ENCODE results near the gene CCT6A.
A peak's percentile ranks its signal among the peaks of the same experiment; 100 is the strongest.
"Not testable (repeated sequence)": the region's sequence is repeated elsewhere in the genome, so short reads cannot be mapped to it uniquely, and the experiment has no call there.

The CCT6A gene

DNA sequence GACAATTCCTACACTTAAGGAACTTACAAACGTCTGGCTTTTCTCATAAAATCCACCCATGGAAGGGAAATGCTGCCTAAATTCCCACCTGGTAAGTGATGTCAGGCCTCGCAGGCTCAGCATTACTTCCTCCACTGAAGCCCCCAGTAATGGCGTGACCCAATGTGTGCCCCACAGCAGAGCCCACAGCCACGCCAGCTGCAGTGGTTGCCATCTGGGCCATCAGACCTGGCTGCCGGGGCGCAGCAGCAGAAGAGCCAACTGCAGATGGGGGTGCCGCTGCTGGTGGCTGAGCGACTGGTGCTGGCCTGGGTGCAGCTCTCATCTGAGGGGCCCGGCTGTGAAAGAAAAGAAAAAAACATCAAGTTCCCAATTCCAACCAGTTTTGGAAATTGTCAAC is 52.6 kb downstream of the CCT6A start:
- not testable (repeated sequence) for DNase-seq

DNA sequence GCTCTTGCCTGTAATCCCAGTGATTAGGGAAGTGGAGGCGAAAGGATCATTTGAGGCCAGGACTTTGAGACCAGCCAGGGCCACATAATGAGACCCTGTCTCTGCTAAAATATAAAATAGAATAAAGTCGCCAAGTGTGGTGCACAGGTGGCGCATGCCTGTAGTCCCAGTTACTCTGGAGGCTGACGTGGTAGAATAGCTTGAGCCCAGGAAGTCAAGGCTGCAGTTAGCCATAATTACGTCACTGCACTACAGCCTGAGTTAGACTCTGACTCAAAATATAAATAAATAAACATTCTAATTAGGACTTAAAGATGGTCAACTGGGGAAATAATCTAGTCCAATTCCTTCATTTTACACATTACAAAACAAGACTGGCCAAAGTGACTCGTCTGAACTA is 53.9 kb downstream of the CCT6A start:
- DNase-seq = peak; percentile 72

DNA sequence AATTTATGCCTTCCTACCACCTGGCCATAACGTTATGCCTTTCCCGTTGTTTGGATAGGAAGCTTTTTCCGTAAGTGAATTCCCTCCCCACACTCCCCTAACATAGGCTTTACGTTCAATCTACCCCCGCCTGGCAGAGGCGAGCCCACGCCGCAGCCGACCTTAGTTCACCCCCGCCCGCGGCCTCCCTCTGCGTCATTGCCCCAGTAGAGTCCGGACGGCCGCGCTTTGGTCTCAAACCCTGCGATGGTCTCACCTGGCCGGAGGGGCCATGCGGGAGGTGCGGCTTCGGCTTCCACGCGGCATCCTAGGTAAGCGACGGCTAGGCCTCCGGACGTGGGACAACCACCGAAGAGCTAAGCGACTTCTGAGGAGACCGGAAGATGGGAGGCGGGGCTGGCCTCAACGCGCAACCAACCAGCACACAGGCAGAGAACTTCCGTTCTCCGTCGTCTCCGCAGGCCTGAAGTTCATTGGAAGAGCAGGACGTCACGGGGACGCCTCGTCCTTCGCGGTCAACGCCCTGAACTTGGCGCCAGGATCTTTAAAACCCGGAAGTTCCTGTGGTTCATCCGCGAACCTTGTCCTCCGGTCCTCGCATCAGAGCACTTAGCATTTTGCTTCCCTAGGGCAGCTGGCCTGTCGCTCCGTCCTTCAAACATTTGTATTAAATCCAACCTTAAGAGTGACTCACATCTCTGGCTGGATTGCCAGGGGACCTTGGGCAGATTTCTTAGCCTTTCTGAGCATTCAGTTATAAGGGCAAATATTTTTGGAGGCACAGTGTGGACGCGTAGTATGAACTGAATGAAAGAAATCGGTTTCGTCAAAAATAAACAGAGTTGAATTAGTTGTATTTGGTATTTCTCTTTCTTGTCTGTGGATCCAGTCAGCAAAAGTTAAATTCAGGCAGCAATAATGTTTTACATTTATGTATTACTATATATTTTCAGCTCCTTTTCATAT is 54.8 kb downstream of the CCT6A start, which contains the start of gene CHCHD2:
Gene CHCHD2, minus strand, starts transcription at position 369 of the 966 bp plus-strand sequence. Its CDS starts 63 bp downstream, at position 306.
- peak; percentile 99 for DNase-seq

DNA sequence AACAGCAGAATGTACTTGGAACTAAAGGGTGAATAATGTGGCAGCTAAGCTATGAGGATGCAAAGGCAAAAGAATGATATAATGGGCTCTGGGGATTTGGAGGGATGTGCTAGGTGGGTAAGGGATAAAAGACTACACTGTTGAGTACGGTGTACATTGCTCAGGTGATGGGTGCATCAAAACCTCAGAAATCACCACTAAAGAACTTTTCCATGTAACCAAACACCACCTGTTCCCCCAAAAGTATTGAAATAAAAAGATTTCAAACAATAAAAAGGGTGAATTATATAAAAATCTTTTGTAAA is 56.3 kb downstream of the CCT6A start:
- no peak for DNase-seq

DNA sequence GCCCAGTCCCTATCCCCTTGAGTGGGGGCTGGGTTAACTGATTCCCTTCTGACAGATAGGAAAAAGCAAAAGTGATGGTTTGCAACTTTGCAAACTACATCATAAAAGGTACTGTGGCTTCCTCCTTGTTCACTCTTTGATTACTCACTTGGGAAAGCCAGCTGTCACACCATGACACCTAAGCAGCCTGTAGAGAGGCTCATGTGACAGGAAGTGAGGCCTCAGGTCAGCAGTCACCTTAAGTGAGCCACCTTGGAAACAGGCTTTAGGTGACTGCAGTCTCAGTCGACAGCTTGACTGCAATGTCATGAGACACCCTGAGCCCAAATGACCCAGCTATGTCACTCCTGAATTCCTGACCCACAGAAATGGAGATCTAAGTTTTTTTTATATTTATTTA is 59.0 kb downstream of the CCT6A start:
- no peak for DNase-seq

DNA sequence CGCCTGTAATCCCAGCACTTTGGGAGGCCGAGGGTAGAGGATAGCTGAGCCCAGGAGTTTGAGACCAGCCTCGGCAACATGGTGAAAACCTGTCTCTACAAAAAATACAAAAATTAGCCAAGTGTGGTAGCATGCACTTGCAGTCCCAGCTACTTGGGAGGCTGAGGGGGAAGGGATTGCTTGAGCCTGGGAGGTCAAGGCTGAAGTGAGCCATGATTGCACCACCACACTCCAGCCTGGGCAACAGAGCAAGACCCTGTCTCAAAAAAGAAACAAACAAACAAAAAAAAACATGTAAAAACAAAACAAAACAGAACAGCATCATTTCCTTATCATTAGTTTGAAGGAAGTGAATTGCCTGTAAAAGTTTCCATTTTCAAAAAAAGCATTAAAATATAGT is 60.7 kb downstream of the CCT6A start:
- DNase-seq = not testable (repeated sequence)
